Upper lobe of left lung (tissue), 4 donors: ENCODE results near the gene C7orf33.

Experiments used
- POLR2A ChIP-seq, 4 donors: fragments of 450-650 bp; IDR thresholded peaks; one replicate each; pipeline ENCODE4 v1.5.1; 2016 to 2017; ENCODE audit warnings: antibody characterized with exemption in 4 of 4, mild to moderate bottlenecking in 2 of 4
- POLR2AphosphoS5 ChIP-seq, 2 donors: sonication (generic); formaldehyde crosslinking; IDR thresholded peaks; one replicate each; pipeline ENCODE4 v1.5.1; 2017; ENCODE audit warnings: antibody characterized with exemption in 2 of 2
- TF ChIP-seq, protein P1 (sequence below), 6 experiments: fragments of 450-650 bp in 4 of 6; fragments of 200-600 bp in 2 of 6; sonication (generic) in 2 of 6; IDR thresholded peaks; one replicate each; pipeline ENCODE4 v1.5.1; 2016 to 2019; ENCODE audit warnings: antibody characterized with exemption in 6 of 6

GRCh38 chr7:148650232-148650858 is 59.8 kb downstream of the C7orf33 start:
- TF ChIP-seq, protein P1, sequence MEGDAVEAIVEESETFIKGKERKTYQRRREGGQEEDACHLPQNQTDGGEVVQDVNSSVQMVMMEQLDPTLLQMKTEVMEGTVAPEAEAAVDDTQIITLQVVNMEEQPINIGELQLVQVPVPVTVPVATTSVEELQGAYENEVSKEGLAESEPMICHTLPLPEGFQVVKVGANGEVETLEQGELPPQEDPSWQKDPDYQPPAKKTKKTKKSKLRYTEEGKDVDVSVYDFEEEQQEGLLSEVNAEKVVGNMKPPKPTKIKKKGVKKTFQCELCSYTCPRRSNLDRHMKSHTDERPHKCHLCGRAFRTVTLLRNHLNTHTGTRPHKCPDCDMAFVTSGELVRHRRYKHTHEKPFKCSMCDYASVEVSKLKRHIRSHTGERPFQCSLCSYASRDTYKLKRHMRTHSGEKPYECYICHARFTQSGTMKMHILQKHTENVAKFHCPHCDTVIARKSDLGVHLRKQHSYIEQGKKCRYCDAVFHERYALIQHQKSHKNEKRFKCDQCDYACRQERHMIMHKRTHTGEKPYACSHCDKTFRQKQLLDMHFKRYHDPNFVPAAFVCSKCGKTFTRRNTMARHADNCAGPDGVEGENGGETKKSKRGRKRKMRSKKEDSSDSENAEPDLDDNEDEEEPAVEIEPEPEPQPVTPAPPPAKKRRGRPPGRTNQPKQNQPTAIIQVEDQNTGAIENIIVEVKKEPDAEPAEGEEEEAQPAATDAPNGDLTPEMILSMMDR (IDR thresholded peaks at IDR 0.05): no peak
- TF ChIP-seq POLR2AphosphoS5 (IDR thresholded peaks at IDR 0.05) (no peak), POLR2A (IDR thresholded peaks at IDR 0.05) (no peak)
